GM19468 (cell line): ENCODE data around the gene ULK2.
"Not testable (repeated sequence)": the region's sequence is repeated elsewhere in the genome, so short reads cannot be mapped to it uniquely, and the experiment has no call there.

Experiments used
- ATAC-seq: cut with Tn5 transposase; IDR thresholded peaks from one replicate; pipeline ENCODE4 v1.9.1; 2021; ENCODE audit warnings: mild to moderate bottlenecking, moderate library complexity, moderate number of reproducible peaks; ENCODE audit not compliant: unreplicated experiment; ENCODE audit errors: extremely low read depth

The ULK2 gene

DNA sequence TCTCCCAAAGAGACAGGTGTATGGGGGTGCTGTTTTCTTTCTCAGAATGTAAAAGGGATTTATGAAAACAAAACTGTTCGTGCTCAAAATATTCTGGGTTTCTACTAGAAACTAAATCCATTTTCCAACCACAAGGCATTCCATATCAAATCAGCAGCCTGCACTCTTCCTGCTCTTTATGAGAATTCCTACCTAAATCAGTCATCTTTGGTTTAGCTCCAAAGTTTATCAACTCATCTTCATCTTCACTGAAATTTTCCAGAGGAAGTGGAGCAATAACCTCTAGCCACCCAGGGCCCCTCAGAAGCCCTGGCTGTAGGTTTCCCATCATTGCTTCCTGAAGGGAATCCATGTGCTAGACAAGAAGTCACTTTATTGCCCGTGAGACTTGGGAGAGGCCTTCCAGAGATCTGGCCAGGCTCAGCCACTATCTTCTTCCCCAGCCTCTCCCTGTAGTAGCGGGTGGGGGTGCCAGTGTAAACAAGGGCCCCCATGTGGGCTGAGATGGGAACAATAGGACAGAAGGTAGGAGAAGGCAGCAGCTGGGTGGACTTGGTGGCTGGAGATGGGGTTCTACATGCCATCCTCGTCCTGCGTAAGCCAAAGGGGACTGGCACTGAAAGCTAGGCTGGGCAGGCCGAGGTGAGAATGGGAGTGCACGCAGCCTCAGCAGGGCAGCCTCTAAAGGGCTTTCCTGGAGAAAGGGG is 97.6 kb downstream of the ULK2 start:
- ATAC-seq: no peak

DNA sequence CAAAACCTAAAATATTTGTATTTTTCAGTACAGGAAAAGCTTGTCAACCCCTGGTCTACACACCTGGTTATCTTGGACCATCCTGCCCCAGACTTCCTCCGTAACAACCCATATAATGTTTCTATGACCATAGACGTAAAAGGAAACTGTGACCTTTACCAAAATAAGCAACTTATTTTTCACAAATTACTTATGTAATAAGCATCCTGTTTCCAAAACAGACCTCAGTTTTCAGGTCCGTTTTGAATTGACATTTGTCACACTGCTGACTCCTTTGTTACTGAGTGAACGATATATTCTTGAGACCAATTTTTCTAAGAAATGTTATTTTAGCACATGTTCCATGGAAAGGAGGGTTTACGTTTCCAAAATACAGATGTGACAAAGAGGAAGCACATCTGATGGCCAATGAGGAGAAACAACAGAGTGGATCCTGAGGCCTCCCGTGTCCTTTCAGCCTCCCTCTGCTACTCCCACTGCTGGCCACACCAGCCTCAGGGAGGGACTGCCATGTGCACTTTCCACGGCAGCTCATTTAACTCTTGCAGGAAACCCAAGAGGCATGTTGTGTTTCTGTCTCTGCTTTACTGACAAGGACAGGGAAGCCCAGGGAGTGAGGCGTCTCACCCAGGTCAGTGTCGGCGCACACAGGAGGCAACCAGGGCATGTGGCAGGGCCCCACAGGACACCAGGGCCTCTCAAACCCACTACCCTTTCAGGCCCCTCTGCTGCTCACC is 99.5 kb downstream of the ULK2 start:
- ATAC-seq: no peak

DNA sequence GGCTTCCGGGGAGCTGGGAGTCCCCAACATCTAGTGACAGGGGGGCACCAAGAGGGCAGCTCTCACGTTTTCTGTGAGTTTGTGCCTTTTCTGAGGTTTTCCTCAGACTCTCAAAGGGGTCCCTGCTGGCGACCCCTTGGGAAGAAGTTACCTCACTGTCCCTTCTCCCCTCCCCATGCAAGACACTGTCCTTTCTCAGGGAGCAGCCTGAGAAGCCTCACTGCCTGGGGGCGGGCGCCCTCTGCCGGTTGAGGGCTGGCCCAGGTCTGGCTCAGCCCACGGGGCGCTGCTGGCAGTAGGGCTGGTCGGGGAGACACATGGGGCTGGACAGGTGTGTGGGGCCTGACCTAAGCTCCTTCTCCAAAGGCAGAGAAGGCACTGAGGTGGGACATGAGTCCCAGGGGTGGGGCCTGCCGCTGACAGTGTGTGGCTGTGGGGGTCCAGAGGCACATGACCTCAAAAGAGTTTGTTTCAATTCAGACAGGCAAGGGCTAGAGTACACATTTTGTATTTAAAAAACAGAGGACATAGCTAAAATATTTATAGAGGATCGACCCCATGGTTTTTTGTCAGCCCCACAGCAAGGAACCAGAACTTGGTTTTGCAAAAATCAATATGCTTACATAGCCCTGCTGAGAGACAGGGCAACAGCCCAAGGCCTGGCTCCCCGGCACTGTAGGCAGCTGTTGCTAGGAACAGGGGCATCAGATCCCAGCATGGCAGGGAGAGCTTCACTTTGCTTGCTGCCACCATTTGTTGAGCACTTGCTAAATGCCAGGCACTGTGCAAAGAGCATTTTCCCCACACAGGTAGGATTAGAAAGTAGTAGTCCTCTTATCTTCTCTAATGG is 101.1 kb downstream of the ULK2 start:
- no peak for ATAC-seq

DNA sequence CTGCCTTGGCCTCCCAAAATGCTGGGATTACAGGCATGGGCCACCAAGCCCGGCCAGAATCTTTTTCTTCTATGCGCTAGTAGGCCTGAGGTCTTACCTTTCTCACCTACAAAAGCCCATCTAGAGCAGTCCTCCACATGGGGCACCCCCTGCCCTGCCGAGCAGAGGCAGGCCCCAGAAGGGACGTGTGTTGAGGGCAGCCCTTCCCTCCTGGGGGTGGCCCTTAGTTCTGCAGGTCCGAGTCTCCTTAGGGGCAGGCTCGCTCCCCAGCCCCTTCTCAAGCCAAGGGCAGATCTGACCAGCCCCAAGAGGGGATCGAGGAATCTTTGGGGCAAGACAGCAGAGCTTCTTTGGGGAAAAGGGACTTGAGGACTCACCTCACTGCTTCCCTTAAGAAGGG is 101.7 kb downstream of the ULK2 start:
- no peak for ATAC-seq

GRCh38 chr17:19763991-19764390 is 103.7 kb downstream of the ULK2 start:
- ATAC-seq: not testable (repeated sequence)

GRCh38 chr17:19763416-19763815 is 104.3 kb downstream of the ULK2 start:
- ATAC-seq: no peak

DNA sequence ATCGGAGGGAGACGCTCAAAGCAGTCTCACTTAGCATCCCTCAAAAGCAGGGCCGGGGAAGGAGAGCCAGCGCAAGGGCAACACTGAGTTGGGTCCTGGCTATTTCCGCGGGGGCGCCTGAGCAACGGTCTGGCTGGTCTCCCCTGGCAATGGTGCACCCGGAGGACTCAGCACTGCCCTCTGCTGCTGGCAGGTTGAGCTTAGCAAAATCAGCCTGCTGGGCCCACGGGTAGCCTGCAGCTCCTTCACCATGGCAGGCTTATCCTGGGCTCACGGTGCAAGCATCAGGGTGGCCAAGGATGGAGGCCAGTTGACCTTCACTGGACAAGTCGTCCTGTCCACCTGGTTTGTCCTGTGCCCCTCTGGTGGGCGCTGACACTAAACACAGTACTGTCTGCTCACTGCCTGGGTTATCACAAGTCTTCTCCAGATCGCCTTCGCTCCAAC is 105.2 kb downstream of the ULK2 start:
- ATAC-seq: no peak

GRCh38 chr17:19760746-19761145 is 107.0 kb downstream of the ULK2 start:
- no peak for ATAC-seq

DNA sequence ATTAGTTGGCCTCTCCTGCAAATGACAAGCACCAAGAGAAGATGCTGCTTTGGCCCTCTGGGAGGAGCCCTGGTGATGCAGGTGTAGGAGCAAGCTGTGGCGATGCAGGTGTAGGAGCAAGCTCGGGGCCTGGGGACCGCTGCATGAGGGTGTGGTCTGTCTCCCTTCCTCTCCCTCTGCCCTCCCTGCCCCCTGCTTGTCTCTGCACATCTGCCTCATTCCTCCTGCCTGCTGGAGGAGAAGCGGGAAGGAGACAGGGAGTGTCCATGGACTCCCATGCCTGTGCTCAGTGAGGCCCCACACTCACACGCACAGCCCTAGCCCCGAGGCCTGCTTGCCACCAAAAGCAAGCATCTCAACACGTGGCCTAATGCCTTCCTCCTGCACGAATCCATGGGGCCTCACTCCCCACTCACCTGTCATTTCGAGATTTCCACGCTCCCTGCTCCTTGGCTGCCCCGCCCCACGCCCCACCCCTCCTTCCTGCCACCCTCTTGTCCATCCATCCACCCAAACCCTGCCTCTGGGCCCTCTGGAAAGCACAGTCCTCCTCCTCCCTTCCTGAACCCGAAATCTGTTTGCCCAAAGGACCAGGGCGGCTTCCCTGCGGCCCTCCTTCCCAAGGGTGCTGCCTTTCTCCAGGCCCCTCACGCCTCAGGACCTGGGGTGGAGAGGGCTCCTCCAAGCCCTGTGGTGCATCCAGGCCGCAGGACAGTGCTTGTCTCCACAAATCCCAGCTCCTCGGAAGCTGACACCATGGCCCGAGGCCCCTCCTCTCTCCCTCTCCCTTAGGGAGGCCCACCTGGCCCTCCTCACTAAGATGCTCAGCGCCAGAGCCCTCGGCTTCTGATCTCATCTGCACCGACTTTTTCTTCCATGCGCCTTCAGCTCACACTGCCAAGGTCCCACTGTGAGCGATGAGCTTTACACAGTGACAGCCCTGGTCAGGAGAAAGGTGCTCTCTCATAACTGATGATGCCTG is 107.9 kb downstream of the ULK2 start:
- no peak for ATAC-seq

- no peak for ATAC-seq
Measured at GRCh38 chr17:19757536-19758180, 110.1 kb downstream of the ULK2 start.

GRCh38 chr17:19756546-19756945 is 111.2 kb downstream of the ULK2 start:
- no peak for ATAC-seq

DNA sequence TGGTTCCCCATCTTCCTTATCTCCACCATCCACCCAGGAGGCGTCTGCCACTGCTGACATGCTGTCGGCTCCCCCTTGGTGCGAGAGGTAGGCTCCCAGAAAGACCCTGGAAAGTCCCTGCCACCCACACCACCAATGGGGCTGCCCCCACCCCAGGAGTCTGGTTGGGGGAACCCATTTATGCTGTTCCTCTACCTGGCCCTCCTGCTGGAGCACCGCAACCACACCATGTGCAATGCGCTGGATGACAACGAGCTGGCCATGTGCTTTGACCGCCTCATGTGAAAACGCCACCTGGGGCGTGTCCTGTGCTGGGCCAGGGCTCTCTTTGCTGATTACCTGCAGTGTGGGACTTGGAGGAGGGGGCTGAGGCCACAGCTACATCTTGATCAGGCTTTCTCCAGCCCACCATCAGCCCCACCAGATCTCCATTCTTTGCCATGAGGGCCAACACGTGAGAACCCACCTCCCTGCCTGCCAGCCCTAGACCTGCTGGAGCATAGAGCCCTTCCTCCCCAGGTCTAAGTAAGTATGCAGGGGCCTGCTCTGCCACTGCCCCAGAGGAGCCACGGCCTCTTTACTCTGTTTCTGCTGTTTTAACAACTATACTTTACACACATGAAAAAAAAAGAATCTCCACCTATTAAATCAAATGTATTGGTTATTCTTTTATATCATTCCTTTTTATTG is 111.8 kb downstream of the ULK2 start:
- no peak for ATAC-seq

- no peak for ATAC-seq
Measured at GRCh38 chr17:19755392-19755791, 112.3 kb downstream of the ULK2 start.

- ATAC-seq: no peak
Measured at GRCh38 chr17:19753661-19754463, 113.9 kb downstream of the ULK2 start.

DNA sequence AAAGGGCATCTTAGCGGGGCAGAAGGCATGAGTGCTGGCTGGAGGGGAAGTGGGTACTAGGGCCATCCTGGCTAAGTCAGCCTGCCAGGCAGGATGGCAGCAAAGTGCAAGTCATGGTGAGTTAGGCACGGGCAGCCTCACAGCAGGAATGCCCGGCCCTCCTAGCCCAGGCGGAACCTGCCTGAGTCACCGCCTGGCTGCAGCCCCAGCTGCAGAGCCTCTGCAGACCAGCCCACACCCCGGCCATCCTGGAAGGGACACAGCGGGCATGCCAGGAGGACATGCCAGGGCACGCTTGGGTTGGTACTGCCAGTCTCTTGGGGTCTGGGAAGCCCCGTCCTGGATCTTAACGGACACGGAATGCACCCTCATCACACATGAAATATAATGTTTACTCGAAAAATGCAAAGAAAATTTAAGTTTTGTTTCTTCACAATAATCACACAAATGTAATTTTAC is 114.7 kb downstream of the ULK2 start:
- no peak for ATAC-seq

DNA sequence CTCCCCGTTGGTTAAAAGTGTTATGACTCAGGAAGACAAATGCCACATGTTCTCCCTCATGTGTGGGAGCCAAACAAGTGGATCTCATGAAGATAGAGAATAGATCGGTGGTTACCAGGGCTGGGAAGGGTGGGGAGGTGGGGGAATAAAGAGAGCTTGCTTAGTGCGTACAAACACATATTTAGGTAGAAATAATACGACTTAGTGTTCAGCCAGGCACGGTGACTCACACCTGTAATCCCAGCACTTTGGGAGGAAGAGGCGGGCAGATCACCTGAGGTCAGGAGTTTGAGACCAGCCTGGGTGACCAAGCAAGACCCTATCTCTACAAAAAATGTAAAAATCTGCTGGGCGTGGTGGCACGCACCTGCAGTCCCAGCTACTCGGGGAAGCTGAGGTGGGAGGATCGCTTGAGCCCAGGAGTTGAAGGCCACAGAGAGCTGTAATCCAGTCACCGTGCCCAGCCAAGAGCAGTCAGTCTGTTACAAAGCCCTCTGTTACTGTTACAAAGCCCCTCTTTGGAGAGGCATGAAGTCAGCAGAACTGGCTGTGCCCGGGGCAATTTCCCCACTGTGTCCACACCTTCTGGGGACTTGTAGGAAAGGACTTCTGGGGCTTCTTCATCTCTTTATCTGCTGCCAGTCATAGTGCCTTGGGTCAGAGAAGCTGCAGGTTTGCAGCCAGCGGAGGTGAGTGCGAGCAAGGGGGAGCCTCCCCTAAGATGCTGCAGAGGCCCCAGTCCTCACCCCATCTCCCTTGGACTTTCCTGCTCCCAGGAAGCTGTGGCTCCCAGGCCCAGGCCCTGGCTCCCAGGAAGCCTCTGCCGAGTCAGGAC is 115.3 kb downstream of the ULK2 start:
- no peak for ATAC-seq

DNA sequence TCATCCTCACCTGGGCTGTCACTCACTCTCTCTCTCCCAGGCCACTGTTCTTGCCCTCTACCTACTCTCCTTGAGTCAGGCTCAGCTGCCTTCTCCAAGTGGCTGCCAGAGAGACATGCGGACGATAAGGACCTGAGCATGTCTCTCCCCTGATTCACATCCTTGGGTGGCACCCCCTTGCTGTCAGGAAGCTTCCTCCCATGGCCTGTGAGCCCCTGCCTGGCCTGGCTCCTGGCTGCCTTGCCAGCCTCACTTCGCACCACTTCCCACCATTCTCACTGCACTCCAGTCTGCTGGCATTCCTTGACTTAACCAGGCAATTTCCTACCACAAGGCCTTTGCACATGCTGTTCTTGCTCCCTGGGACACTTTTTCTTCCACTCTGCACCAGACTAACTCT is 116.9 kb downstream of the ULK2 start:
- no peak for ATAC-seq
